ENCODE data around the gene MET. TPM values are rescaled to one million over a fixed set of nuclear protein-coding genes. Genes with fewer than 3 reads are reported as not detected.

Gene MET
- total RNA-seq, 1 donor from 2014 or later = 7.0 TPM

DNA sequence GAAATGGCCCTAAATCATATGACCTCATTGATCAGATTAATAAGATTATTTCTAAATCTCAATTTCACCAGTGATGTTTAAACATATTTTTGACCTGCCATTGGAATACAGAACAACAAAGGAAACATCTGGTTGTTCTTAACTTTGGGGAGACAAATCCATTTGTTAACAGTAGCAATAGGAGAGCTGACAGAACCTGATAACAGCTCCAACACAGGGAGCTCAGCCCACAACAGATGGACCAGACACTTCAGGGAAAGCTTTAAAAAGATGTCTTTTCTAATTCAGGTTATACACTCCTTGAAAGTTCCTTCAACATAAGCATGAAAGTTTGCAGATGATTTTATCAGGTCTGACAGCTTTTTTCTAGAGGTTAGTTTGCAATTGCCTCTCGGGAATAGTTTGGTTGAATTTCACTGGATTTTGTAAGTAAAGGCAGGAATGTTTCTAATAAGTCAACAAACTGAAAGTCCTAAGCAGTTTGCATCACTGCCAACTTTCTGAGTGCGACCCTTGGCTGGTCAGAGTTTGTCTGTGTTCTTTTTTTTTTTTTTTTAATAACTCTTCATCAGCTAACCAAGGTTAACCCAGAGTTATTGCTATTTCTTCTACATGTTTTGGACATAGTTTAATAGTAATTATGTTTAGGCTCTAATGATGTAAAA lies 6.5 kb upstream of the MET start:
- Histone ChIP-seq H3K9me3 (ENCODE audit: low read depth) (no peaks in the 10 kb centered on the region), H3K4me2 (no peak overlapping the region), H3K9ac (no peak overlapping the region), H3K4me1 (peaks cover 9% of the 10 kb centered on the region), H3K79me2 (ENCODE audit: low read depth) (no peaks in the 10 kb centered on the region), H4K20me1 (ENCODE audit: low read depth) (no peaks in the 10 kb centered on the region), H3K4me3 (no peak overlapping the region), H3F3A (ENCODE audit: low read depth) (no peaks in the 10 kb centered on the region), H3K27me3 (peaks cover 4% of the 10 kb centered on the region), H3K36me3 (no peaks in the 10 kb centered on the region), H2AFZ (replicated peaks) (no peak overlapping the region), H3K27ac (no peak overlapping the region)
- TF ChIP-seq, protein P1, sequence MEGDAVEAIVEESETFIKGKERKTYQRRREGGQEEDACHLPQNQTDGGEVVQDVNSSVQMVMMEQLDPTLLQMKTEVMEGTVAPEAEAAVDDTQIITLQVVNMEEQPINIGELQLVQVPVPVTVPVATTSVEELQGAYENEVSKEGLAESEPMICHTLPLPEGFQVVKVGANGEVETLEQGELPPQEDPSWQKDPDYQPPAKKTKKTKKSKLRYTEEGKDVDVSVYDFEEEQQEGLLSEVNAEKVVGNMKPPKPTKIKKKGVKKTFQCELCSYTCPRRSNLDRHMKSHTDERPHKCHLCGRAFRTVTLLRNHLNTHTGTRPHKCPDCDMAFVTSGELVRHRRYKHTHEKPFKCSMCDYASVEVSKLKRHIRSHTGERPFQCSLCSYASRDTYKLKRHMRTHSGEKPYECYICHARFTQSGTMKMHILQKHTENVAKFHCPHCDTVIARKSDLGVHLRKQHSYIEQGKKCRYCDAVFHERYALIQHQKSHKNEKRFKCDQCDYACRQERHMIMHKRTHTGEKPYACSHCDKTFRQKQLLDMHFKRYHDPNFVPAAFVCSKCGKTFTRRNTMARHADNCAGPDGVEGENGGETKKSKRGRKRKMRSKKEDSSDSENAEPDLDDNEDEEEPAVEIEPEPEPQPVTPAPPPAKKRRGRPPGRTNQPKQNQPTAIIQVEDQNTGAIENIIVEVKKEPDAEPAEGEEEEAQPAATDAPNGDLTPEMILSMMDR (IDR thresholded peaks at IDR 0.05) = no peak
- no peak for TF ChIP-seq EZH2 (IDR thresholded peaks at IDR 0.05)
- TF ChIP-seq EZH2phosphoT487 (IDR thresholded peaks at IDR 0.05) = no peak
- Mint-ChIP-seq H3K27me3 (ENCODE audit: insufficient read depth, low read depth) (no peaks in the 10 kb centered on the region), H3K9me3 (no peaks in the 10 kb centered on the region), H3K4me1 (peaks cover 18% of the 10 kb centered on the region), H3K27ac (no peak overlapping the region), H3K36me3 (no peaks in the 10 kb centered on the region), H3K4me3 (no peak overlapping the region)
- no peak for DNase-seq (ENCODE audit: low spot score)

DNA sequence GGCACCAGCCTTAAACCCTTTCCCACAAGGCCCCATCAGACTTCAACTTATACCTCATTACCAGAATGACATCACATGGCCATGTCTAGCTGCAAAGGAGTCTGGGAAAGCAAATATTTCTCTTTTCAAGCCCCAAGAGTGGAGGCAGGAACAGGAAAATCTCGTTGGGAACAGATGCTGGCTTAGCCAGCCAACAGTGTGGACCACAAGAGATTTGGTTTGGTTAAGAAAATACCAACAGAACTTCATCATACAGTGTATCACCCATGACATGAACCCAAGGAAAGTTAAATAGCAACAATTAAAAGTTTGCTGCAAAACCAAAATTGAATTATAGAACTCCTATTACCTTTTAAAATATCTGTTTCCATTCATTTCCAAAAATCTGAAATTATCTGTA lies 2.2 kb upstream of the MET start:
- Histone ChIP-seq H3K79me2 (ENCODE audit: low read depth) (no peaks in the 10 kb centered on the region), H3F3A (ENCODE audit: low read depth) (no peaks in the 10 kb centered on the region), H3K9me3 (ENCODE audit: low read depth) (no peaks in the 10 kb centered on the region), H3K27me3 (peaks cover 45% of the 10 kb centered on the region), H4K20me1 (ENCODE audit: low read depth) (no peaks in the 10 kb centered on the region), H2AFZ (replicated peaks) (no peak overlapping the region), H3K36me3 (no peaks in the 10 kb centered on the region), H3K27ac (no peak overlapping the region), H3K4me1 (peaks cover 6% of the 10 kb centered on the region), H3K4me2 (no peak overlapping the region), H3K4me3 (no peak overlapping the region), H3K9ac (no peak overlapping the region)
- H3K27ac Mint-ChIP-seq = no peak overlapping the region
- no peak for DNase-seq (ENCODE audit: low spot score)
- peaks cover 18% of the 10 kb centered on the region for H3K27me3 Mint-ChIP-seq (ENCODE audit: insufficient read depth, low read depth)
- no peaks in the 10 kb centered on the region for H3K36me3 Mint-ChIP-seq
- peaks cover 13% of the 10 kb centered on the region for H3K4me1 Mint-ChIP-seq
- no peak overlapping the region for H3K4me3 Mint-ChIP-seq
- TF ChIP-seq EZH2phosphoT487 (IDR thresholded peaks at IDR 0.05) (no peak), EZH2 (IDR thresholded peaks at IDR 0.05) (no peak)
- TF ChIP-seq, protein P1 (IDR thresholded peaks at IDR 0.05) = no peak
- H3K9me3 Mint-ChIP-seq = no peaks in the 10 kb centered on the region

DNA sequence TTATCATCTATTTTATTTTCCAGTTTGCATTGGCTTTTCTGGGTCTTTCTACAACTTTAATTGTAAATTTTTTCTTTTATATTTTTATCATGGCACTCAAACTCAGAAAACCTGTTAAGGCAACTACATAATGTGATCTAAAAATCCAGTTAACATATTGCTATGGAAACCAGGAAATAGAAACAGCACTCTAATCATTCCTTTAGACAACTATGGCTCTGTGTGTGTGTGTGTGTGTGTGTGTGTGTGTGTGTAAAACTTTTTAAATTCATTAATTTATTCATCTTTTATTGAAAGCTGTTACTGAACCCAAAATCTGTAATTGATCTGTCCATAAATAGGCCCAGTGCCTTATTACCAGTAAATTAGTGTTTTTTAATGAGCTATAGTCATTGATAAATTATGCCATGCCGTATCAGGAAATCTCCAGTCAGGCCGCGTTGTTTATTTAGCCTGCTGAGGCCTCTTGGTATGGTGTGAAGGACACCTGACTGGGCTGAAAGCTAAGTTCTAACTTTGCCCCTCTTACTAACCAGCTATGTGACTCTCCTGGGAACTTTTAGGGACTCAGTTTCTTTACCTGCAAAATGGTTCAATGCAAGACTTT lies 1.5 kb upstream of the MET start:
- H3K4me3 ChIP-seq = no peak overlapping the region
- Mint-ChIP-seq H3K36me3 (no peaks in the 10 kb centered on the region), H3K9me3 (no peaks in the 10 kb centered on the region), H3K27ac (no peak overlapping the region), H3K4me3 (no peak overlapping the region), H3K4me1 (peaks cover 13% of the 10 kb centered on the region), H3K27me3 (ENCODE audit: insufficient read depth, low read depth) (peaks cover 18% of the 10 kb centered on the region)
- H3F3A ChIP-seq (ENCODE audit: low read depth) = no peaks in the 10 kb centered on the region
- H3K79me2 ChIP-seq (ENCODE audit: low read depth) = no peaks in the 10 kb centered on the region
- TF ChIP-seq EZH2 (IDR thresholded peaks at IDR 0.05) (no peak), EZH2phosphoT487 (IDR thresholded peaks at IDR 0.05) (no peak)
- TF ChIP-seq, protein P1 (IDR thresholded peaks at IDR 0.05) = no peak
- H3K36me3 ChIP-seq = no peaks in the 10 kb centered on the region
- no peak overlapping the region for H3K9ac ChIP-seq
- DNase-seq (ENCODE audit: low spot score) = no peak
- no peaks in the 10 kb centered on the region for H4K20me1 ChIP-seq (ENCODE audit: low read depth)
- H3K27me3 ChIP-seq = peaks cover 45% of the 10 kb centered on the region
- no peak overlapping the region for H3K27ac ChIP-seq
- H3K4me1 ChIP-seq = peaks cover 6% of the 10 kb centered on the region
- H2AFZ ChIP-seq (replicated peaks) = no peak overlapping the region
- H3K9me3 ChIP-seq (ENCODE audit: low read depth) = no peaks in the 10 kb centered on the region
- H3K4me2 ChIP-seq = no peak overlapping the region
